Activated T-cell treated with anti-CD3 and anti-CD28 coated beads, Interleukin-2, amount 50 U/mL, for 1 hour (primary cell): ENCODE measurements around the gene LPAR1.
"Not testable (repeated sequence)": the region's sequence is repeated elsewhere in the genome, so short reads cannot be mapped to it uniquely, and the experiment has no call there.

Source experiments
- DNase-seq: peaks from one replicate; pipeline ENCODE4 v3.0.0-alpha.2; 2020

LPAR1 gene

DNA sequence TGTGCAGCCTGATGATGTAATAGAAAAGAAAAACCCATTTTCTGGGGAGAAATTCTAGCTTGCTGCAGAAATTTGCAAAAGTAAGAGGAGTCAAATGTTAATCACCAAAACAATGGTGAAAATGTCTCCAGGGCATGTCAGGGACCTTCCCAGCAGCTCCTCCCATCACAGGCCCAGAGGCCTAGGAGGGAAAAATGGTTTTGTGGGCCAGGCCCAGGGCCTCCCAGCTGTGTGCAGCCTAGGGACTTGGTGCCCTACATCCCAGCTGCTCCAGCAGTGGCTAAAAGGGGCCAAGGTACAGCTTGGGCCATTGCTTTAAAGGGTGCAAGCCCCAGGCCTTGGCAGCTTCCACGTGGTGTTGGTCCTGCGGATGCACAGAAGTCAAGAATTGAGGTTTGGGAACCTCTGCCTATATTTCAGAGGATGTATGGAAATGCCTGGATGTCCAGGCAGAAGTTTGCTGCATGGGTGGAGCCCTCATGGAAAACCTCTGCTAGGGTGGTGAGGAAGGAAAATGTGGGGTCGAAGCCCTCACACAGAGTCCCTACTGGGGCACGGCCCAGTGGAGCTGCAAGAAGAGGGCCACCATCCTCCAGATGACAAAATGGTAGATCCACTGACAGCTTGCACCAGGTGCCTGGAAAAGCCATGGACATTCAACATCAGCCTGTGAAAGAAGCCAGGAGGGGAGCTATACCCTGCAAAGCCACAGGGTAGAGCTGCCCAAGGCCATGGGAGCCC is 176.7 kb downstream of the LPAR1 start:
- not testable (repeated sequence) for DNase-seq

DNA sequence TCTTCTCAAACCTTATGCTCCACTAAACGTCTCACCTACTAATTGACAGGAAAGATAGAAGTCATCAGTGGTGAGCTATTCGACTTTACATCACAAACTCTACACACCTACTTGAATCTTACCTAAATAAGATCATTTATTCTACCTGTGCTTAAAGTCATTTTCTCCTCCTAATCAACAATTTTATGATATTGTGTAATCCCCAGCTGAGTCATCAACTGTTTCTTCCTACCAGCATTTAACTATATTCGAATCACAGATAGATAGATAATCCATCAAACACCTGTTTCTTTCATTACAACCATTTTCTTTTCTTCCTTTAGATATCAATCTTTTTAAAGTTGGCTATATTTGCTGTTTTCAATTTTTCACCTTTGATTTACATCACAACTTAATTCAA is 181.5 kb downstream of the LPAR1 start:
- DNase-seq, result no peak

DNA sequence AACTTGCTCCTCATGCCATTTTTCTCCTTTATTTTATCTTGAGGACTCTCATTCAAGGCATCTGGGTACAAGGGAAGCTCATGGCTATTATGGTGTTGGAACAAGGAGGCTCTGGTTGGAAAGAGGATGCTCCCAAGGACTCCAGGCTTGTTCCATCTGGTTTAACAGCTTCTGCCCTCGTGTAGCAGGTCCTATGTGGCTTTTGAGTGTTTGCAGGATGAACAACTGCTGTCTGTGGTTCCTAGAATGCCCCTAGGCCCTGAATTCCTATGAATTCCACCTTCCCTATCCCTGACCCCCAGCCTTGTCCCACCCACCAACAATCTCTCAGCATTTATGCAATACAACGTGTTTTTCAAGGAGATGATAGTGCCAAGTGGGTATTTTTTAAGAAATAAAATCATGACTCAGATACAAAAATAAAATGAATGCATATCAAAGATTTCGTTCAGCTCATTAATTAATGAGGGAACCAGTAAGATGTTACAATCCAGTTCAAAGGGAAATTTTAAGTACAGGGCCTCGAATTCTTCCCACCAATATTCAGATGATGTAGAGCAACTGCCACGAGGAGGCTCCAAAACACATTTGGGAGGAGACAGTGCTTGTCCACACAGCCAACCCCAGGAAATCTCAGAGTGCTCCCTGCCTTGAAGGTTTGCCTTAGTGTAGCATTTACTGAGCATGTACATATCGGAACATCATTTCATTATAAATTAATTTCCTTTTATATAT is 187.7 kb downstream of the LPAR1 start:
- DNase-seq, result no peak

DNA sequence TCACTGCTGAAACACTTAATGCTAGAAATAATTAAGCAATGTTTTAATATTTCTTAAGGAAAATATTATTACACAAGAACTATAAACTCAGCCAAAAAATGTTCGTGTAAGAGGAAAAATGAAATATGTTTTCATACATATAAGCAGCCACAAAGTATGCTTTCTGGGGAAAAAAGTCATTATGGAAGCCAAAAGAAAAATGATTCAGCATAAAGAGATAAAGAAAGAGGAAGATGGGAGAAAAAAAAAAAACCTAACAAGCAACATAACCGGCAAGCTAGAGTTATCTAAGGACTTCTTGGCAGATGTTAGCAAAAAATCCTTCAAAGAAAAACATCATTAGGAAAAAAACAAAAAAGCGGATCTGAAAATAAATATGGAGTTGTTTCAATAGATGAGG is 190.6 kb downstream of the LPAR1 start:
- DNase-seq, result no peak

DNA sequence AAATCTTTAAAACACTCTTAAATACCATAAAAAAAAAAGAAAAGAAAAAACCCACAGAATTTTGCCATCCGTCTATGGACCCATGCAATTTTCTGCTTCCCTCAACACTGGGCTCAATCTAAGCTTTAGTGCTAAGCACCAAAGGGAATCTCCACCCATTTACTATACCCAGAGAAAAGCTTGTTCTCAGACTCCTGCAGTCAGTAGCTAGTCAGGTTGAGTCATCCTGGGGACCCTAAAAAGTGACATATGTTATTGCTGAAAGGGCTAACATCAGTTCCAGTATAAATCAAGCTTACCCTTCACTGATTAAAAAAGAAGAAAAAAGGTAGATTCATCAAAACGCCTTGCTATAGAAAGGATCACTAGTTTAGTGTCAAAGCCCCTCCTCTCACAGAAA is 192.1 kb downstream of the LPAR1 start:
- DNase-seq, result no peak

DNA sequence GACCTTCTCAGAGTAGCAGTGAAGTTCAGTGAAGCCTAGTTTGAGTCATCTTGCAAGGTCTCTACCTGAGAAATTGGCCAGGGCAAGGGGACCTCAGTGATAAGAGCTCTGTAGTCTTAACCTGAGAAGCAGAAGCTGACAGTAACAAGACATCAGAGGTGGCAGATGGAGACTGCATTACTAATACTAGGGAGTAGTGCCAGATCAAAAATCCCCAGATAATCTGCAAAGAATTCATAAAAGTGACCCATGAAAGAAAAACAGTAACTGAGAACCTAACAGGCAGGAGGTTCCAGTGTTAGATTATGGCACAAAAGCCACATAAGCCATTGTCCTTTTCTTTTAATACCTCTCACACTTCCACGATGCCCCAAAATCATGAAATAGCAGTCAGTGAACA is 194.1 kb downstream of the LPAR1 start:
- no peak for DNase-seq

DNA sequence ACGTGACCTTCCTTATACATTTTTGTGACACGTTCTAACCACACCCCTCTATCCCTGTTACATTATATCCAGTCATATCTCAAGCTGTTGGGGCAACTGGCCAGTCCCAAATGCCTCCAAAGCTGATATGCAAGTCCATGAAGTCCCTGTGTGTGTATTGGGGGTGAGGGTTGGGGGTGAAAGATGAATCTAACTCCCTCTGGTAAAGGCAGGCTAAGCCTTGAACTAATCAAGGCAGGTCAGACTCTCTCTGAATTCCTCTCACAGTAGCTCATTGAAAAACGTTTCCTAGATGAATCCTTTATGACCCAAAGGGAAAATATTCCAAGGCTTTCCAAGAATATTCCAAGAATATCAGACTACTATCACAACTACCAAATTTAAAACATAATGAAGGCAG is 195.3 kb downstream of the LPAR1 start:
- no peak for DNase-seq

DNA sequence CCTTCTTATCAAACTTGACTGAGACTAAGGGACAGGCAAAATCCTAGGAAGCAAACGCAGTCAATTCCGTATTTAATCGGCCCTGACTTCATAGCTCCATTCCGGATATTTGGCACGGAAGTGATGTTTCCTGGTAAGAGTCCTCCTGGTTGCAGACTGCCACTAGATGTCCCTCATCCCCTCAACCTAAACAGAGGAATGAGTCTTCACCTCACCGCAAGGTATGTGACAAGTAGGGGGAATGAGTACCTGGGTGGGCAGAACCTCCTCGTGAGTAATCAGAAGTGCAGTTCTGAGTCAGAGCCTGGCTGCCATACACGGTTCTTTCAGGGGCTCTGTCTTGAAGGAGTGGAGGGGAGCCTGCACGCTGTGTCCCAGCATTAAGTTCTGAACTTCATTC is 196.1 kb downstream of the LPAR1 start:
- DNase-seq, result no peak

DNA sequence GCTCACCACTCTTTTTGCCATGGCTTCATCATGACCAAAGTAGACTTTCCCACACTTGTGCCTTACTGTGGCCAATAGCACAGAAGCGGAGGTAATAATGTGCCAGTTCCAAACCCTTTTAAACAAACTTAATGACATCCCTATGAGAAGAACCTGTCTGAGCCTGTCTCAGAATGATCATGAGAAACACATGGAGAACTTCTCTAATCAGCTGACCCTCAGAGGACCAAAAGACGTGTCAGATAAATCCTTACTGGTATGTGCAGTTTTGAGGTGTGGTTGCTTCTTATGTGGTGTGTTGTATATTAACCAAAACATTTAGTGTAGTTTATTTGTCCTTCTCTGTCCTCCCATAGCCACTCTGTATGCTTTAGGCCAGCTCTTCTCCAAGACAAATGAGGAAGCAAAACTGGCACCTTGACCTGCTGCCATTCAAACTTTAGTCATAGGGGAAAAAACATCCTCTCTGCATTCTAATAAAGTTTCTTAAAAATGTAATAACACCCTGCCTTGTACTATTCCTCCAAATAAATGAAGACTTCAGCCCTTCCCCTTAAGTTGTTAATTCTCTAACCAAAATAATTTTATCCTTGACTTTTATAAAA is 200.8 kb downstream of the LPAR1 start:
- DNase-seq, result no peak

DNA sequence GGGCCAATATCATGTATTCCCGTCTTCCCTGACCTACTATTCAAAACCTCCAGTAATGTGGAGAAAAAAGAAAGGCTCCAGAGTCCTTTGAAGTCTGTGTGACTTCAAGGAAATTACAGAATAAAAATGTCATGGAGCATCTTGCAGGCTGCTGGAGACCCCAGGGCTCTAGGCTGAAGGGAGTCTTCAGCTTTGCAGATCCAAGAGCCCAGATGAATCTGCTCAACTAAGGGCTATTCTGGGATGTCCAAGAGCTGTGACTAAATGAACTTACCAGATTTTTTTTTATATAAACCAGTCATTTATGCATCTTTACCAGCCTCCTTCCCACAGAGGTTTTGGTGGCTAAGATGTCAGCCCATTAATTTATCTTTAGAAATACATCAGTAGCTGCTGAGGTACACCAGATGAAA is 202.4 kb downstream of the LPAR1 start:
- no peak for DNase-seq

DNA sequence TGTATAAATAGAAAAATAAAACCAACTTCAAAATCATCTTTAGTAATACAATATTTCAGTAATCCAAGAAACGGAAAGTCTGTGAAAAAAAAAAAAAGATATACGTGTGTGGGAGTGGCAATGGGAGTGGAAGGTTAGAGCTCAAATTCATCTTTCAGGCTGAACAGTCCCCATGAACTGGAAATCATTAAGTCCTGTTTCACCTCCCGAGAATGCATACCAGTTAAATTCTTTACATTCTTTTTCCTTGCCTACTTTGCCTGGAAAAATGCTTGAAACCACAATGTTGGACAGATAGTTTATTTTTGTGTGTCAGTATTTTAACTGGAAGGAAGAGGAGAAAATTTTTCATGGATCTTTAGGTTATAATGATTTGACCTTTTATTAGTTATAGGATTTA is 202.9 kb downstream of the LPAR1 start:
- no peak for DNase-seq

DNA sequence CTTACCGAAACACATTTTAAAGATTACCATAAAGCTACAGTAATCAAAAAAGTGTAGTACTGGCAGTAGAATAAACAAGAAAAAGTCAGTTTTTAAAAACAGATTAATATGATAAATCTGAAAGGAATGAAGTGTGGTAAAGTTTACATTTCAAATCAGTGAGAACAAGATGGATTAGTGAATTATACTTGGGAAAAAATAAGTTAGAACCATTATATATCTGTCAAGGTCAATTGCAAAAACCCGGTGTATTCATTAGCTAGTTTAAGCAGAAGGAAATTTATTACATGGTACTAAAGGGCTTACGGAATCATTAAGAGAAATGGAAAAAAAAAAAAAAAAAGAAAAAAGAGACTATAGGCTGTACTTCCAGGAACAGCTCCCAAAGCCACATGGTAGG is 205.3 kb downstream of the LPAR1 start:
- no peak for DNase-seq

DNA sequence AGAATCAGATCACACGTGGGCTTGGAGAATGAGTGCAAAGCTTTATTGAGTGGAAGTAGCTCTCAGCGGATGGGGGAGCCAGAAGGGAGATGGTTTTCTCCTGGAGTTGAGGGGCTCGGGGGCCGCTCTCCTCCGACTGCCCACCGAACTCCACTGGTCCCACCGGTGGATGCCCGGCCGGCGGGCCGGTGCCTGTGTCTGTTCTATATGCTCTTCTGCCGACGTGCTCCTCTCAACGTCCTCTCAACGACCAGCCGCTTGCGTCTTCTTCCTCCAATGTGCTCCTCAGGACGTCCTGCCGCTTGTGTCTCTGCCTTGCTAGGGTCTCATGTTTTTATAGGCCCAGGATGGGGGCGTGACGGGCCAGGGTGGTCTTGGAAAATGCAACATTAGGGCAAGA is 207.8 kb downstream of the LPAR1 start:
- DNase-seq, result no peak

DNA sequence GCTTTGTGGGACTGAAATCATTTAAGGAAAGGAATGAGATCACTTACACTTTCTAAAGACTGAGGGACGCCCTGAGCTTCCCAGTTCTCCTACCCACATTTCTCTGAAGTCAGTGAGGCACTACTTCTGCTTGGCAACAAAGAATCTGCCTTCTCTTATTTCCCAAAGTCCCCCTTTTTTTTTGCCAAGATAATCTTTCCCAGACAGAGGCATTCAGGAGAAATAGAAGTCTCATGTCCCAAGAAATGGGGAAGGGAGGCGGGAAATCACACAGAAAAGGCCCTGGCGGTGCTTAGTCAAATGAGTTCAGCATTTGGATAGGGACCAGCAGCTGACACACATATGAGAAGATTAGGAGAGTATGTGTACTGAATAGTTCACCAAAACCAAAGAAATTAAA is 210.0 kb downstream of the LPAR1 start:
- DNase-seq, result no peak

DNA sequence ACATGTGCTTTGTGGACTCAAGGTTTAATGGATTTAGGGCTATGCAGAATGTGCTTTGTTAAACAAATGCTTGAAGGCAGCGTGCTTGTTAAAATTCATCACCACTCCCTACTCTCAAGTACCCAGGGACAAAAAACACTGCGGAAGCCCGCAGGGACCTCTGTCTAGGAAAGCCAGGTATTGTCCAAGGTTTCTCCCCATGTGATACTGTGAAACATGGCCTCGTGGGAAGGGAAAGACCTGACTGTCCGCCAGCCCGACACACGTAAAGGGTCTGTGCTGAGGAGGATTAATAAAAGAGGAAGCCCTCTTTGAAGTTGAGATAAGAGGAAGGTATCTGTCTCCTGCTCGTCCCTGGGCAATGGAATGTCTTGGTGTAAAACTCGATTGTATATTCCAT is 211.9 kb downstream of the LPAR1 start:
- DNase-seq, result not testable (repeated sequence)

DNA sequence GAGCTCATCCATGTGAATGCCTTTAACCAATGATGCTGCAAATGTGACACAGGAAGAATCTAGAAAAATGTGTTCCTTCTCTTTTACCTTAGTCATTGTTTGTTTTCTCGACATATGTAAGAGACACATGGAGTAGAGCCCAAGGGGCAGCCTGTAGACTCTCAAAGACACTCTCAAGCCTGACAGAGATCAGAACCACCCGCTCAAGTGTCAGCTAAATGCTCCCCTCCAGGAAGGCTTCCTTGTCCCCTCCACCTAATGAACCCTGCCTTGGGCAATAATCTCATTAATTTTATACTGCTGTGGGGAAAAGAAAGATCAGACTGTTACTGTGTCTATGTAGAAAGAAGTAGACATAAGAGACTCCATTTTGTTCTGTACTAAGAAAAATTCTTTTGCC is 212.3 kb downstream of the LPAR1 start:
- DNase-seq, result no peak

DNA sequence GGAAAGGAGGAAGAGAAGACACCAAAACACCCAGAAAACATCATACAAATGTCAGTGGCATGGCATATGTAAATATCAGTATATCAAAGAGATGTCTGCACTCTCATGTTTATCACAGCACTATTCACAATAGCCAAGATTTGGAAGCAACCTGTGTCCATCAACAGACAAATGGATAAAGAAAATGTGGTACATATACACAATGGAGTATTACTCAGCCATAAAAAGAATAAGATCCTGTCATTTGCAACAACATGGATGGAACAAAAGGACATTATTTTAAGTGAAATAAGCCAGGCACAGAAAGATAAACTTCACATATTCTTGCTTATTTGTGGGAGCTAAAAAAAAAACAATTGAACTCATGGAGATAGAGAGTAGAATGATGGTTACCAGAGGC is 213.1 kb downstream of the LPAR1 start:
- not testable (repeated sequence) for DNase-seq
